DMS 273 (cell line): ENCODE data around the gene SYNGR1.

Source experiments
- DNase-seq: peaks from one replicate; lab custom pipeline; 2025; ENCODE audit not compliant: unreplicated experiment; lab: John Stamatoyannopoulos, UW

The SYNGR1 gene

GRCh38 chr22:39349967-39350726 is at the start of gene SYNGR1:
Gene SYNGR1 (plus strand): TSS chr22:39349991. CDS start chr22:39350011, 20 bp downstream.
- peak; percentile 48 for DNase-seq

- no peak for DNase-seq
These were observed 49.5 kb upstream of the SYNGR1 start for GRCh38 chr22:39300186-39300830.

GRCh38 chr22:39301108-39301507 is 48.7 kb upstream of the SYNGR1 start:
- DNase-seq, result no peak

- DNase-seq, result peak; percentile 42
These were observed 47.9 kb upstream of the SYNGR1 start for GRCh38 chr22:39301926-39302325.

DNA sequence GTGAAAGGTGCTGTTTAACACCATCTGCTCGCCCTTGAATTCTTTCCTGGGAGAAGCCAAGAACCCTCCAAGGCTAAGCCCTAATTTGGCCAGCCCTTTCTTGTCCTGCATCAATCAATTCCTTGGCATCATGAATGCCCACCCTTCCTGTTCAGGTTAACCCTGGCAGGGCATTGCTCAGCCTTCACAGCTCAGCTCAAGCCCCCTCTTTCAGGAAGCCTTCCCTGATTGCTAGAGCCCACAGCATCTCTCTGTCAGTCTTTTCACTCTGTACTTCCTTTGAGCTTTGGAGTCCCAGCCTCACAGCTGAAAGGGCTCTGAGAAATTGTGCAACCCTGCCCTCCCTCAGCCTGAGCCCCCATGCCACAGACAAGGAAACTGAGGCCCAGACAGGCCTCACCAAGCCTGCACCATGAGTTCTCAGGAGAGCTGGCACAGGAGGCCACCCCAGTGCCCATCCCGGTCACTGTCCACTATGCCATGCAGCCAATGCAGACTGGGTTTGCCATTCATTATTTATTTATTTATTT is 47.3 kb upstream of the SYNGR1 start:
- DNase-seq, result no peak

DNA sequence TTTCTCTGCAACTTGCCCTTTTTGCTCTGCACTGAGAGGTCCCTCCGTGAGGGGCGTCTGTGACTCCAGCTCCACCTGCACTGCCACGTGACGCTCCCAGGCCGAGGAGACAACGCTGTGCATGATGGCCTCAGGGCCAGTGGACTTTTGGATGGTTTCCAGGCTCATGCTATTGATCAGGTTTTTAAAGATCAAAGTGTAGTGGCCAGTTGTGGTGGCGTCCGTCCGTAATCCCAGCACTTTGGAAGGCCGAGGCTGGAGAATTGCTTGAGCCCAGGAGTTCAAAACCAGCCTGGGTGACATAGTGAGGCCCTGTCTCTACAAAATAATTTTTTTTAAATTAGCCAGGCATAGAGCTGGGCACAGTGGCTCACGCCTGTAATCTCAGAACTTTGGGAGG is 46.4 kb upstream of the SYNGR1 start:
- DNase-seq, result no peak

GRCh38 chr22:39303892-39304671 is 45.7 kb upstream of the SYNGR1 start:
- no peak for DNase-seq

- DNase-seq, result peak; percentile 64
These were observed 43.1 kb upstream of the SYNGR1 start for GRCh38 chr22:39306456-39307361.

GRCh38 chr22:39308614-39309363 is 41.0 kb upstream of the SYNGR1 start:
- DNase-seq, result peak; percentile 34

DNA sequence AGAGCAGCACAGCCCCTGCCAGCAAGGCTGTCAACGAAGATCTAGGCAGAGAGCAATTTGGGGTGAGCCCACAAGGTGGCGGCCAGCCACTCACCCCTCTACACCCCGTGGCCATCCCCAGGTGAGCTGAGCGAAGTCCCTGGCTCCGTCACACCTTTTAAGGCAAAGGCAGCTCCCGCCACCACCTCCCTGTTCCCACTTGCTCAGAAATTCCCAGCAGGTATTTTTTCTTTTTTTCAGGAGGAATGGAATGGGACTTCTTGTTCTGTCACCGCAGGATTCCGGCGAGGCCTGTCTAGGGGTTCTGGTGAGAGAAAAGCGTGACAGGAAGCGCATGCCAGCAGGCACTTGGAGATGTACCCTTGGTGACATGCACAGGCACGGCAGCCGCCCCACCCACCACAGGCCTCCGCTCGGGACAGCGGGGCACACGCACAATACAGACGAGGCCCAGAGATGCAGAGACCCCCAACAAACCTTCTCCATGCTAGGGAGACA is 40.4 kb upstream of the SYNGR1 start:
- DNase-seq, result peak; percentile 39

DNA sequence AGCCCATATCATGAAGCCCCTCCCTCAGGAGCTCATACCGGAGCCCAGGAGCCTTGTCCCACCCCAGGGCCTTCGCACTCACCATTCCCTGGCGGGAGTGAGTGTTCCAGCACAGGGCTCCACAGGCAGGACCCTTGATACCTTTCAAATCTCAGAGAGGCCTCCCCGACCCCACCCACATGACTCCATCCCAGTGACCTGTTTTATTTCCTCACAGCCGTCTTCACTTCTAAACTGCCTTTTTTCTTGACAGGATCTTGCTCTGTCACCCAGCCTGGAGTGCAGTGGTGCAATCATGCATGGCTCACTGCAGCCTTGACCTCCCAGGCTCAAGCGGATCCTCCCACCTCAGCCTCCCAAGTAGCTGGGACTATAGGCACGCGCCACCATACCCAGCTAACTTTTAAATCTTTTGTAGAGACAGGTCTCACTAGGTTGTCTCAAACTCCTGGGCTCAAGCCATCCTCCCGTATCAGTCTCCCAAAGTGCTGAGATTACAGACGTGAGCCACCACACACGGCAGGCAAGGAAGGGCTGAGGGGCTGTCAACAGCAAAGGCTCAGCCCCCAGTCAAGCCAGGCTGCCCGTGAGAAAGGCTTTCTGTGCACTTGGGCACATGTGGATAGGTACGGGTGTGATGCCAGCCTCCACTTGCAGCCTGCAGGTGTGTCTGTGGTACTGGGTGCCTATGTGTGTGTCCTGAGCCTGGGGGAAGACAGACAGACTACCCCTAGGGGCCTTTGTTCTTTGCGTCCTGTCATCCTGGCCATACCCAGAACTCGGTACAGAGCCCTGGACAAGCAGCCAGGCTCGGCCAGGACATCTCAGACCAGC is 39.7 kb upstream of the SYNGR1 start:
- peak; percentile 62 for DNase-seq

- DNase-seq, result peak; percentile 86
These were observed 38.0 kb upstream of the SYNGR1 start for GRCh38 chr22:39311592-39312400.

GRCh38 chr22:39312410-39312809 is 37.4 kb upstream of the SYNGR1 start:
- DNase-seq, result peak; percentile 73

DNA sequence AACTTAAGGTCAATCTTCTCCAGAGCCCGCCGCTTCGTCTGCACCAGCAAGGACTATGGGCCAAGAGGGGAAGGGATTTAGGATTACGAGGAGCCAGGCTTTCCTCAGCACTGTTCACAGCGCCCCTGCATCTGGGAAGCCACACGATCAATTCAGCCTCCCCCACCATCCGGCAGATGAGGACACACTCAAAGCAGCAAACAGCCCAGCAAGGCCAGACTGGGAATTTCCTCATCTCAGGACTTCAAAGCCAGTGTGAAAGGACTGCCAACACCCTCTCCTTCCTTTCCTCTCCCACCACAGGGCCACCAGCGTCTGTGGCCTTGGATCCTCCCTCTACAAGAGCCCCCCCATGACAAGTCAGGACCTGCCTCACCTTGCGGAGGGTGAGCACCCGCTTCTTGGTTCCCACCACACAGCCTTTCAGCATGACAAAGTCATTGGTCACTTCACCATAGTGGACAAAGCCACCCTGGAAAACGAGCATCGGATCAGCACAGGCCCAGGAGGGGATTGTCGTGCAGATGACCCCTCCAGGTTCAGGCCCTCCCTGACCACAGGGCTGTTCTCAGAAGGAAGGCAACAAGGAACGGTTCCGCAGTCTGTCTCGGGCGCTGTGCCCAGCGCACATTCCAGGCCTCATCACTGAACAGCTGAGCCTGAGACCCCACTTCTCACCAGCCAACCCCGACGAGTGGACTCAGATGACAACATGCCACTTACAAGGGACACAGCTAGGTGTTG is 36.4 kb upstream of the SYNGR1 start:
- DNase-seq, result peak; percentile 40

- peak; percentile 53 for DNase-seq
These were observed 35.4 kb upstream of the SYNGR1 start for GRCh38 chr22:39314251-39314971.

- DNase-seq, result no peak
These were observed 34.4 kb upstream of the SYNGR1 start for GRCh38 chr22:39315389-39315788.
